GM12892 (cell line): Measurements from ENCODE around the gene LTC4S.

Experiments used
- DNase-seq: peaks from one replicate; pipeline ENCODE4 v3.0.0; 2011; ENCODE audit not compliant: insufficient read length
- FAIRE-seq: peaks from 2 replicates; lab custom pipeline; 2011; peaks lifted over from hg19 to GRCh38; lab: Jason Lieb, UNC
- POLR2A ChIP-seq: IDR thresholded peaks from 2 replicates; pipeline ENCODE4 v1.6.1; 2011; ENCODE audit warnings: low read depth, low read length, control low read depth
- POLR2AphosphoS5 ChIP-seq: IDR thresholded peaks from 2 replicates; pipeline ENCODE4 v1.6.1; 2011; ENCODE audit warnings: low read depth, low read length, control low read depth
- TAF1 ChIP-seq: IDR thresholded peaks from 2 replicates; pipeline ENCODE4 v1.6.1; 2011; ENCODE audit warnings: low read depth, mild to moderate bottlenecking, control low read depth, low read length, borderline replicate concordance

LTC4S gene

GRCh38 chr5:179762781-179763176 is 31.0 kb upstream of the LTC4S start:
- FAIRE-seq (peak; percentile 40), DNase-seq (no peak)
- TF ChIP-seq TAF1 (no peak), POLR2A (no peak), POLR2AphosphoS5 (no peak)

DNA sequence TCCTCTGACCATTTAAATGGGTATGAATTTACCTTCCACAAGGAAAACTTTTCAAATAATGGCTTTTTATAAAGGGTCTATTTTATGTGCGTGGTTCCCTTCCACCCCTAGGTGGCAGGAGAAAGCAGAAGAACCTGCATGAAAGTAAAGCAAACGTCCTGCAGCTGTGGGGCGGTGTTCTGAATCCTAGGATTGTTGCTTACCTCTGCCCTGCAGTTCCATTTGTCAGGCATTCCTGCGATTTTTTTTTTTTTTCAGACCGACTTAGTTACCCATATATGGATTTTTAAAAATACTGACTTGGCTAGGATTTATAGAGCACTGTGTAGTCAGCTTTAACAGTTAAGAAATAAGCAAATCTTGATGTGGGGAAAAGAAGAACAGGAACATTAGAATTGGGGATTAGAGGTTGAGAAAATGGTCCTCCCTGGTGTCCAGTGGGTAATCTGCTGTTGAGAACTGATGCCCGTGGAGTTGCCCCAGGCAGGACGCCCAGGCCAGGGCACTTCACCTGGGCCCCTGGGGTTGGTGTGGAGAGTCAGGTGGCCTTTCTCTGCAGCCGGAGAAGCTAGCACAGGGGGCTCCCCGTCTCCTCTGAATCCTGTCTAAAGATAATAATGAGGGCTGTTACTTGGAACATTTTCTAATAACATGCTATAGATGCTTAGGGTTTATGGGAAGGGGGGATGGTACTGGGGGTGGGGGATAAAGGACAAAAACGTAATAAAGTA is 30.4 kb upstream of the LTC4S start:
- TF ChIP-seq POLR2AphosphoS5 (no peak), POLR2A (no peak), TAF1 (no peak)
- DNase-seq: no peak
- peak; percentile 60 for FAIRE-seq

GRCh38 chr5:179764056-179764455 is 29.7 kb upstream of the LTC4S start:
- FAIRE-seq (no peak), DNase-seq (no peak)
- TF ChIP-seq POLR2AphosphoS5 (no peak), TAF1 (no peak), POLR2A (no peak)

DNA sequence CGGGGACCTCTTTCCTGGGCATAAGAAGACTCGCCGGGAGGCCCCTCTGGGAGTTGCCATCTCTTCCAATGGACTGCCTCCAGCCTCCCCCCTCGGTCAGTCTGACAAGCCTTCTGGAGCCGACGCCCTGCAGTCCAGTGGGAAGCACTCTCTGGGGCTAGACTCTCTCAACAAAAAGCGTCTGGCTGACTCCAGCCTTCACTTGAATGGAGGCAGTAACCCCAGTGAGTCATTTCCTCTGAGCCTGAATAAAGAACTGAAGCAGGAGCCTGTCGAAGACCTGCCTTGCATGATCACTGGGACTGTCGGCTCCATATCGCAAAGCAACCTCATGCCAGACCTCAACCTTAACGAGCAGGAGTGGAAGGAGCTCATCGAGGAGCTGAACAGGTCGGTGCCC is 28.4 kb upstream of the LTC4S start:
- TF ChIP-seq TAF1 (no peak), POLR2A (no peak), POLR2AphosphoS5 (no peak)
- no peak for FAIRE-seq
- DNase-seq: no peak

DNA sequence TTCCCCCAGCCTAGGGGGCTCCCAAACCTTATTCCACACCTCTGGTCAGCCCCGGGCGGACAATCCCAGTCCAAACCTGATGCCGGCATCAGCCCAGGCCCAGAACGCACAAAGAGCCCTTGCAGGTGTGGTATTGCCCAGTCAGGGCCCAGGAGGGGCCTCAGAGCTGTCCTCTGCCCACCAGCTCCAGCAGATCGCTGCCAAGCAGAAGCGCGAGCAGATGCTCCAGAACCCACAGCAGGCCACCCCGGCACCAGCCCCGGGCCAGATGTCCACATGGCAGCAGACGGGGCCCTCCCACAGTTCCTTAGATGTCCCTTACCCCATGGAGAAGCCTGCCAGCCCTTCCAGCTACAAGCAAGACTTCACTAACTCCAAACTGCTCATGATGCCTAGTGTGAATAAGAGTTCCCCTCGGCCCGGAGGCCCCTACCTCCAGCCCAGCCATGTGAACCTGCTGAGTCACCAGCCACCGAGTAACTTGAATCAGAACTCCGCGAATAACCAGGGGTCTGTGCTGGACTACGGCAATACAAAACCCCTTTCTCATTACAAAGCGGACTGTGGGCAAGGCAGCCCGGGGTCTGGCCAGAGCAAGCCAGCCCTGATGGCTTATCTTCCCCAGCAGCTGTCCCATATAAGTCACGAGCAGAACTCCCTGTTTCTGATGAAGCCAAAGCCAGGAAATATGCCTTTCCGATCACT is 27.6 kb upstream of the LTC4S start:
- DNase-seq (no peak), FAIRE-seq (no peak)
- no peak for TF ChIP-seq POLR2A

GRCh38 chr5:179766726-179767455 is 26.9 kb upstream of the LTC4S start:
- DNase-seq (no peak), FAIRE-seq (no peak)
- TF ChIP-seq POLR2AphosphoS5 (no peak), TAF1 (no peak), POLR2A (no peak)

- FAIRE-seq: no peak
- no peak for TF ChIP-seq POLR2A
- TF ChIP-seq TAF1: no peak
- no peak for TF ChIP-seq POLR2AphosphoS5
- no peak for DNase-seq
Measured at GRCh38 chr5:179767496-179768100, 26.2 kb upstream of the LTC4S start.

GRCh38 chr5:179768326-179769085 is 25.3 kb upstream of the LTC4S start:
- DNase-seq (no peak), FAIRE-seq (no peak)
- TF ChIP-seq POLR2A (no peak), TAF1 (no peak), POLR2AphosphoS5 (no peak)

DNA sequence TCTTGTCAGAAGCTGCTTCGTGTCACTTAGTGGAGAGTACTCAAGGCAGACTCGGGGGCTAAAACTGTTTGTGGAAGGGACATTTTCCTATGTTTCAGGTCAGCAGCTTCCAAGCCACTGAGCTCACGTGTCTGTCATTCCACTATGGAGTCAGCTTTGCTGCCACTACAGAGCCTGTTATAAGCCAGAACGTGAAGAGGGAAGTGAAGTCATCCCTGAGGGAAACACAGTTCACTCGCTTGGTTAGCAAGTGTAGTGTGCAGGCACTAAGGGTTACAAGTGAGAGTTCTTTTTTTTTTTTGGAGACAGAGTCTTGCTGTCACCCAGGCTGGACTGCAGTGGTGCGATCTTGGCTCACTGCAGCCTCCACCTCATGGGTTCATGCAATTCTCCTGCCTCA is 24.5 kb upstream of the LTC4S start:
- DNase-seq: no peak
- FAIRE-seq: no peak
- TF ChIP-seq POLR2A (no peak), POLR2AphosphoS5 (no peak), TAF1 (no peak)

DNA sequence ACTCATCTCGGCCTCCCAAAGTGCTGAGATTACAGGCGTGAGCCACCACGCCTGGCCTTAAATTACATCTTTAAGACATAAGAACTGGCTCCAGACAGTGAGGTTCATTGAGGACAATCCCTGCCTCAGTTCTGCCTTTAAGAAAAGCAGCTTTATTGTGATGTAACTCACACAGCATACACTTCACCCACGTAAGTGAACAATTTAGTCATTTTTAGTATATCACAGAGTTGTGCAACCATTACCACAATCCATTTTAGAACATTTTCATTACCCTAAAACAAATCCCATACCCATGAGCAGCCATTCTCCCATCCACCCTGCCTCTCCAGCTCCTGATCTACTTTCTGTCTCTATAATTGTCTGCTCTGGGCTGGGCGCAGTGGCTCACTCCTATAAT is 24.0 kb upstream of the LTC4S start:
- FAIRE-seq: no peak
- DNase-seq: no peak
- no peak for TF ChIP-seq POLR2A
- no peak for TF ChIP-seq TAF1
- TF ChIP-seq POLR2AphosphoS5: no peak
